Neuron (in vitro differentiated cells): ENCODE measurements around the gene PPFIA4.

Source experiments
- H2AFZ ChIP-seq: one replicate; pipeline ENCODE4 v1.6.1; 2013; ENCODE audit warnings: low read depth, mild to moderate bottlenecking, inconsistent platforms, low read length, moderate library complexity
- H3K27me3 ChIP-seq: one replicate; pipeline ENCODE4 v1.6.1; 2013; ENCODE audit warnings: low read length; ENCODE audit not compliant: insufficient read depth
- H3K36me3 ChIP-seq: one replicate; pipeline ENCODE4 v1.6.1; 2013; ENCODE audit warnings: low read length; ENCODE audit not compliant: insufficient read depth
- H3K4me1 ChIP-seq: one replicate; pipeline ENCODE4 v1.6.1; 2013; ENCODE audit warnings: low read length; ENCODE audit not compliant: insufficient read depth
- H3K4me3 ChIP-seq: 2 replicates; pipeline ENCODE4 v1.5.1; 2013; ENCODE audit warnings: mild to moderate bottlenecking, low read length, moderate library complexity
- H3K9me3 ChIP-seq: one replicate; pipeline ENCODE4 v1.6.1; 2013; ENCODE audit warnings: low read length

Gene PPFIA4

GRCh38 chr1:203089001-203089650 lies 62.8 kb downstream of the PPFIA4 start:
- Histone ChIP-seq H3K27me3 (peaks cover 12% of the 10 kb centered on the region), H2AFZ (no peak overlapping the region), H3K9me3 (no peaks in the 10 kb centered on the region), H3K4me3 (no peak overlapping the region), H3K36me3 (no peaks in the 10 kb centered on the region), H3K4me1 (no peaks in the 10 kb centered on the region)

- H3K9me3 ChIP-seq = no peaks in the 10 kb centered on the region
- H3K36me3 ChIP-seq = no peaks in the 10 kb centered on the region
- peaks cover 12% of the 10 kb centered on the region for H3K27me3 ChIP-seq
- no peaks in the 10 kb centered on the region for H3K4me1 ChIP-seq
- H3K4me3 ChIP-seq = no peak overlapping the region
- no peak overlapping the region for H2AFZ ChIP-seq
Measured at GRCh38 chr1:203089651-203090045, 63.4 kb downstream of the PPFIA4 start.

- H3K36me3 ChIP-seq = no peaks in the 10 kb centered on the region
- no peak overlapping the region for H3K4me3 ChIP-seq
- peaks cover 12% of the 10 kb centered on the region for H3K27me3 ChIP-seq
- H3K4me1 ChIP-seq = no peaks in the 10 kb centered on the region
- no peaks in the 10 kb centered on the region for H3K9me3 ChIP-seq
- no peak overlapping the region for H2AFZ ChIP-seq
Measured at GRCh38 chr1:203090421-203091198, 64.3 kb downstream of the PPFIA4 start.

GRCh38 chr1:203091199-203091477 lies 64.8 kb downstream of the PPFIA4 start:
- no peak overlapping the region for H2AFZ ChIP-seq
- H3K4me1 ChIP-seq = no peaks in the 10 kb centered on the region
- H3K9me3 ChIP-seq = no peaks in the 10 kb centered on the region
- H3K4me3 ChIP-seq = no peak overlapping the region
- no peaks in the 10 kb centered on the region for H3K36me3 ChIP-seq
- peaks cover 12% of the 10 kb centered on the region for H3K27me3 ChIP-seq

- H3K27me3 ChIP-seq = peaks cover 8% of the 10 kb centered on the region
- no peaks in the 10 kb centered on the region for H3K4me1 ChIP-seq
Measured at GRCh38 chr1:203091761-203092330, 65.6 kb downstream of the PPFIA4 start.

GRCh38 chr1:203093754-203094410 lies 67.6 kb downstream of the PPFIA4 start:
- H3K4me3 ChIP-seq = no peak overlapping the region
- H3K4me1 ChIP-seq = no peaks in the 10 kb centered on the region

More at GRCh38 chr1:203091761-203092330, 65.6 kb downstream of the PPFIA4 start:
- Histone ChIP-seq H3K9me3 (no peaks in the 10 kb centered on the region), H3K4me3 (no peak overlapping the region), H3K36me3 (no peaks in the 10 kb centered on the region), H2AFZ (no peak overlapping the region)

GRCh38 chr1:203095061-203095690 lies 68.9 kb downstream of the PPFIA4 start:
- Histone ChIP-seq H3K4me3 (no peak overlapping the region), H2AFZ (no peak overlapping the region), H3K36me3 (no peaks in the 10 kb centered on the region), H3K9me3 (no peaks in the 10 kb centered on the region), H3K4me1 (no peaks in the 10 kb centered on the region), H3K27me3 (peaks cover 4% of the 10 kb centered on the region)

More at GRCh38 chr1:203093754-203094410, 67.6 kb downstream of the PPFIA4 start:
- Histone ChIP-seq H2AFZ (no peak overlapping the region), H3K36me3 (no peaks in the 10 kb centered on the region), H3K27me3 (peaks cover 4% of the 10 kb centered on the region), H3K9me3 (no peaks in the 10 kb centered on the region)

GRCh38 chr1:203096566-203096965 lies 70.3 kb downstream of the PPFIA4 start:
- no peak overlapping the region for H3K4me3 ChIP-seq
- H3K27me3 ChIP-seq = no peaks in the 10 kb centered on the region
- H3K36me3 ChIP-seq = no peaks in the 10 kb centered on the region

GRCh38 chr1:203097001-203097400 lies 70.7 kb downstream of the PPFIA4 start:
- Histone ChIP-seq H3K4me1 (no peaks in the 10 kb centered on the region), H3K27me3 (no peaks in the 10 kb centered on the region), H3K9me3 (no peaks in the 10 kb centered on the region), H3K4me3 (no peak overlapping the region), H3K36me3 (no peaks in the 10 kb centered on the region), H2AFZ (no peak overlapping the region)

More at GRCh38 chr1:203096566-203096965, 70.3 kb downstream of the PPFIA4 start:
- H3K9me3 ChIP-seq = no peaks in the 10 kb centered on the region
- H2AFZ ChIP-seq = no peak overlapping the region
- no peaks in the 10 kb centered on the region for H3K4me1 ChIP-seq

- Histone ChIP-seq H3K36me3 (no peaks in the 10 kb centered on the region), H3K4me1 (no peaks in the 10 kb centered on the region), H3K4me3 (no peak overlapping the region), H2AFZ (no peak overlapping the region), H3K27me3 (no peaks in the 10 kb centered on the region), H3K9me3 (no peaks in the 10 kb centered on the region)
Measured at GRCh38 chr1:203098445-203098844, 72.2 kb downstream of the PPFIA4 start.

GRCh38 chr1:203098914-203099520 lies 72.7 kb downstream of the PPFIA4 start:
- Histone ChIP-seq H3K4me1 (no peaks in the 10 kb centered on the region), H2AFZ (no peak overlapping the region), H3K9me3 (no peaks in the 10 kb centered on the region), H3K27me3 (no peaks in the 10 kb centered on the region), H3K4me3 (no peak overlapping the region), H3K36me3 (no peaks in the 10 kb centered on the region)

- Histone ChIP-seq H3K4me3 (no peak overlapping the region), H2AFZ (no peak overlapping the region), H3K9me3 (no peaks in the 10 kb centered on the region), H3K27me3 (no peaks in the 10 kb centered on the region), H3K4me1 (no peaks in the 10 kb centered on the region), H3K36me3 (no peaks in the 10 kb centered on the region)
Measured at GRCh38 chr1:203099805-203100515, 73.7 kb downstream of the PPFIA4 start.
